ENCODE data around the gene ATL3. TPM values are rescaled to one million over a fixed set of nuclear protein-coding genes. Genes with fewer than 3 reads are reported as not detected.

ATL3 gene
- total RNA-seq, 1 experiment from 2014 or later, result 24.0 TPM

DNA sequence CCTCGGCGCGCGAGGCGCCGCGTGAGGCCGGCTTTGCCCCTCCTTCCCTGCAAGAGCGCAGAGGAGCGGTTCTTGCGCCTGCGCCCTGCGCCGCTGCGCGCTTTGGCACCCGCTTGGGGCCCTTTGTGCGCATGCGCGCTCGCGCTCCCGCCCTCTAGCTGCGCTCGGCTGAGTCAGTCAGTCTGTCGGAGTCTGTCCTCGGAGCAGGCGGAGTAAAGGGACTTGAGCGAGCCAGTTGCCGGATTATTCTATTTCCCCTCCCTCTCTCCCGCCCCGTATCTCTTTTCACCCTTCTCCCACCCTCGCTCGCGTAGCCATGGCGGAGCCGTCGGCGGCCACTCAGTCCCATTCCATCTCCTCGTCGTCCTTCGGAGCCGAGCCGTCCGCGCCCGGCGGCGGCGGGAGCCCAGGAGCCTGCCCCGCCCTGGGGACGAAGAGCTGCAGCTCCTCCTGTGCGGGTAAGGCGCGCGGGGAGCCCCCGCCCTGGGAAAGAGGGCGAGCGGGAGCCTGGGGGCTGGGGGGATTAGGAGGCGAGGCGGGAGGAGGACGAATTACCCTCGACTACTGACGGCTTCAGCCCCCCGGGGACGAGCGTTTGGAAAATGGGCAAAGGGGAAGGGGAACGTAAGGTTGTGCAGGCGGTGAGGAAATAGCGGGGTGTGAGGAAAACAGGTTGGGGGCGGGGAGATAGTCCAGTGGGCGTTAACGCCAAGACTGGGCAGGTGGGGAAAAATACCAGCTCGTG is 10.3 kb upstream of the ATL3 start, which contains the start of gene RTN3:
RTN3 (plus strand) TSS at position 180 of the 745 bp plus-strand sequence; CDS start at position 317, 137 bp downstream.
- Histone ChIP-seq H4K5ac (ENCODE audit: insufficient read length, low read depth, low read length) (no peak within 1 kb of the TSS), H4K91ac (ENCODE audit: insufficient read length, low read depth, low read length) (no peak within 1 kb of the TSS), H2BK5ac (ENCODE audit: insufficient read length, low read length) (no peak within 1 kb of the TSS), H2BK120ac (ENCODE audit: low read depth, low read length, poor library complexity, severe bottlenecking) (no peak within 1 kb of the TSS), H3K79me2 (ENCODE audit: insufficient read depth, low read length) (peaks cover 21% of the 10 kb centered on the region; the same call in 1 of the 2 replicates), H3K79me1 (ENCODE audit: insufficient read depth, low read depth, low read length, poor library complexity, severe bottlenecking) (peaks cover 2% of the 10 kb centered on the region), H3K4ac (ENCODE audit: low read depth, low read length) (no peak within 1 kb of the TSS), H2AFZ (ENCODE audit: low read length) (no peak within 1 kb of the TSS), H2BK20ac (ENCODE audit: low read depth, low read length, poor library complexity, severe bottlenecking) (no peak within 1 kb of the TSS), H3K14ac (ENCODE audit: insufficient read depth, low read length) (peak within 1 kb of the TSS; percentile 62), H3K18ac (ENCODE audit: insufficient read length, low read depth, low read length) (peak within 1 kb of the TSS; percentile 60), H3K4me2 (ENCODE audit: insufficient read depth, insufficient read length, low read length) (peak within 1 kb of the TSS; percentile 93), H2BK12ac (ENCODE audit: insufficient read length, low read depth, low read length) (no peak within 1 kb of the TSS), H2AK5ac (ENCODE audit: insufficient read length, low read length) (no peak within 1 kb of the TSS), H4K20me1 (ENCODE audit: control insufficient read depth, insufficient read depth, insufficient read length) (no peaks in the 10 kb centered on the region), H3K27me3 (ENCODE audit: insufficient read depth, low read length) (no peaks in the 10 kb centered on the region), H3K9me3 (ENCODE audit: control insufficient read depth, low read depth, low read length) (no peaks in the 10 kb centered on the region), H3K56ac (ENCODE audit: insufficient read length, low read depth, low read length) (no peak within 1 kb of the TSS), H3T11ph (ENCODE audit: low read length) (no peak within 1 kb of the TSS), H2BK15ac (ENCODE audit: low read depth, low read length) (no peak within 1 kb of the TSS), H3K27ac (ENCODE audit: insufficient read length, low read depth, low read length) (no peak within 1 kb of the TSS), H4K8ac (replicated peaks; ENCODE audit: insufficient read length, low read depth, low read length) (no peak within 1 kb of the TSS), H3K23me2 (ENCODE audit: insufficient read length, low read depth, low read length, poor library complexity, severe bottlenecking) (peaks cover 12% of the 10 kb centered on the region), H3K23ac (ENCODE audit: insufficient read length, low read depth, low read length) (no peak within 1 kb of the TSS), H3K4me1 (ENCODE audit: insufficient read depth, low read length) (peaks cover 3% of the 10 kb centered on the region; the same call in 1 of the 2 replicates), H3K9ac (ENCODE audit: extremely low read depth, insufficient read length, low read length) (peak within 1 kb of the TSS; percentile 72)
- H3K4me3 Mint-ChIP-seq, result peak within 1 kb of the TSS; percentile 80 to 96
- H3K27me3 Mint-ChIP-seq (ENCODE audit: low read depth), result no peaks in the 10 kb centered on the region; the same call in 1 of the 2 replicates
- H3K4me1 Mint-ChIP-seq, result peaks cover 18 to 27% of the 10 kb centered on the region in 2 experiments
- TF ChIP-seq, protein P1, sequence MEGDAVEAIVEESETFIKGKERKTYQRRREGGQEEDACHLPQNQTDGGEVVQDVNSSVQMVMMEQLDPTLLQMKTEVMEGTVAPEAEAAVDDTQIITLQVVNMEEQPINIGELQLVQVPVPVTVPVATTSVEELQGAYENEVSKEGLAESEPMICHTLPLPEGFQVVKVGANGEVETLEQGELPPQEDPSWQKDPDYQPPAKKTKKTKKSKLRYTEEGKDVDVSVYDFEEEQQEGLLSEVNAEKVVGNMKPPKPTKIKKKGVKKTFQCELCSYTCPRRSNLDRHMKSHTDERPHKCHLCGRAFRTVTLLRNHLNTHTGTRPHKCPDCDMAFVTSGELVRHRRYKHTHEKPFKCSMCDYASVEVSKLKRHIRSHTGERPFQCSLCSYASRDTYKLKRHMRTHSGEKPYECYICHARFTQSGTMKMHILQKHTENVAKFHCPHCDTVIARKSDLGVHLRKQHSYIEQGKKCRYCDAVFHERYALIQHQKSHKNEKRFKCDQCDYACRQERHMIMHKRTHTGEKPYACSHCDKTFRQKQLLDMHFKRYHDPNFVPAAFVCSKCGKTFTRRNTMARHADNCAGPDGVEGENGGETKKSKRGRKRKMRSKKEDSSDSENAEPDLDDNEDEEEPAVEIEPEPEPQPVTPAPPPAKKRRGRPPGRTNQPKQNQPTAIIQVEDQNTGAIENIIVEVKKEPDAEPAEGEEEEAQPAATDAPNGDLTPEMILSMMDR (conservative IDR thresholded peaks at IDR 0.05), result no peak
- H3K36me3 Mint-ChIP-seq (ENCODE audit: insufficient read depth in 1 of 3, low read depth in 3 of 3), result no peaks in the 10 kb centered on the region; a peak in 2 of 7 replicates
- peak within 1 kb of the TSS; percentile 94 to 96 (median 96) for H3K27ac Mint-ChIP-seq
- WGBS (ENCODE audit: extremely low coverage, insufficient read length, low lambda C conversion rate), result no CpG with 5 or more reads among the region's 74 CpGs
- H3K9me3 Mint-ChIP-seq, result no peaks in the 10 kb centered on the region
- DNase-seq, result peak; percentile 99

All from H9 (cell line).